ENCODE measurements around the gene FLACC1.

Gene FLACC1

DNA sequence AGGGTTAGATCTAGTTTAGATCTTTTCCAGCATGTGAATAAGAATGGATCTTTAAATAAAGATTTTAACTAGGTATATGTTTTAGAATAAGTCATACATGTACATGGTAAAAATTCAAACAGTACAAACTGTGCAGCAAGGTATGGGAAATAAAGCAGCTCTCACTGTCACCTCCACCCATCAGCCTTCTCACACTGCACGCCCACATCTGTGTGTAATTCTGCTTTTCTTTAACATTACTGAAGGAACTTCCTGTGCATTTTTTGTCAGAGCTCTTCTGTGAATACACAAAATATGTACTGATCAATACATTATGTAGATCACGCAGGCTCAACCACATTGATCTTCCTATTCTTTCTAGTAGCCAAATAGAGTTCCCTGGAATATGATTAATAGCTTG lies 93.4 kb downstream of the FLACC1 start:
- no peaks in the 10 kb centered on the region for H3K27me3 Mint-ChIP-seq
- no peaks in the 10 kb centered on the region for H3K9me3 Mint-ChIP-seq
- H3K4me3 Mint-ChIP-seq: peak overlapping the region; percentile 85 to 92
- peak; percentile 22 for ATAC-seq (replicated peaks)
- peaks cover 64% of the 10 kb centered on the region for H3K36me3 Mint-ChIP-seq (ENCODE audit: insufficient read depth)
- DNase-seq: no peak
- H3K27ac Mint-ChIP-seq: peak overlapping the region; percentile 83 to 98
- H3K4me1 Mint-ChIP-seq (ENCODE audit: low read depth in 2 of 2): peaks cover 64 to 77% of the 10 kb centered on the region in 2 donors

GRCh38 chr2:201262718-201263117 lies 94.4 kb downstream of the FLACC1 start:
- peak overlapping the region; percentile 83 to 98 for H3K27ac Mint-ChIP-seq
- H3K36me3 Mint-ChIP-seq (ENCODE audit: insufficient read depth): peaks cover 66% of the 10 kb centered on the region
- no peaks in the 10 kb centered on the region for H3K9me3 Mint-ChIP-seq
- no peaks in the 10 kb centered on the region for H3K27me3 Mint-ChIP-seq
- peak overlapping the region; percentile 85 to 92 for H3K4me3 Mint-ChIP-seq
- ATAC-seq (replicated peaks) (no peak), DNase-seq (no peak)
- H3K4me1 Mint-ChIP-seq (ENCODE audit: low read depth in 2 of 2): peaks cover 71 to 81% of the 10 kb centered on the region in 2 donors

DNA sequence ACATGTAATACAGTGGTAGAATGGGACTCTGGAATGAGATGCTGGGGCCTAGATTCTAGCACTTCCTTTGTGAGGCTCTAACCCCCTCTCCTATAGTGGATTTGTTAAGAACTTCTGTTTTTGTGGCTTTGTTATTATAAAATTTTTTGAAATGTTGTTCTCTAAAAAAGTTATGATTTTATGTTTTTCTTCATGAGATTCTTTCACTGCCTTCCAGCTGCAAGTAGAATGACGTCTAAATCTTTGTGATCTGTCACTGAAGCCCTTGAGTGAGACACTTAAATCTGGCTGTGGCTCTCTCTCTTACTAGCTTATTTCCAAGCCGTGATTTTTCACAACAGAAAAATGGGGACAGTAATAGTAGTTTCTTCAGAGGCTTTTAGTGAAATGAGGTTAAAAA lies 95.2 kb downstream of the FLACC1 start:
- DNase-seq (no peak), ATAC-seq (replicated peaks) (no peak)
- Mint-ChIP-seq H3K4me3 (peak overlapping the region; percentile 94 to 95), H3K9me3 (no peaks in the 10 kb centered on the region), H3K27me3 (no peaks in the 10 kb centered on the region), H3K36me3 (ENCODE audit: insufficient read depth) (peaks cover 67% of the 10 kb centered on the region), H3K27ac (peak overlapping the region; percentile 98), H3K4me1 (ENCODE audit: low read depth in 2 of 2) (peaks cover 70 to 79% of the 10 kb centered on the region in 2 donors)

- peak overlapping the region; percentile 98 for H3K27ac Mint-ChIP-seq
- ATAC-seq (replicated peaks) (peak; percentile 16), DNase-seq (peak; percentile 56 to 58 (median 58))
- H3K4me1 Mint-ChIP-seq (ENCODE audit: low read depth in 2 of 2): peaks cover 69 to 79% of the 10 kb centered on the region in 2 donors
- peaks cover 65% of the 10 kb centered on the region for H3K36me3 Mint-ChIP-seq (ENCODE audit: insufficient read depth)
- no peaks in the 10 kb centered on the region for H3K9me3 Mint-ChIP-seq
- peak overlapping the region; percentile 94 to 95 for H3K4me3 Mint-ChIP-seq
- no peaks in the 10 kb centered on the region for H3K27me3 Mint-ChIP-seq
Observed at GRCh38 chr2:201261471-201261870, 95.7 kb downstream of the FLACC1 start.

DNA sequence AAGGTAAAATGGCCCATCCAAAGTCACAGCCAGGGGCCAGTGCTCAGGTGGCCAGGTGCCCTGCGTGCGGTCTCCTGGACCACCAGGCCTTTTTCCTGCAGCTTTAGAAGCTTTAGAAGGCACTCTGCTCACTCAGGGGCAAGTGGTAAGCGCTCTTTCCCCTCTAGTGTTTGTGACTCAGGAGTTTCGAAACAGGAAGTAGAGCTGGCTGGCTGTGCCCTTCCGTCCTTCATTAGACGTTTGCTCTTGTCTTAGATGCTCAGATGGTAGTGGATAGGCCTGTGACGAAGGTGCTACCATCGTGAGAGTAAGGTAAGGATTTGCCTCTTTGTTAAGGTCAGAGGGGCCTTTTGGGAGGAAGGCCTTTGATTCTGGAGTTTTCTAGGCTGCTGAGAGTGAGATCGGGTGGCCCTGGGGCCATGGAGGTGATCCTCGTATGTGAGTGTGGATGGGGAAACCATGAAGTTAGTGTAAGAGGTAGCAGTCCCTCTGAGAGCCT lies 96.8 kb downstream of the FLACC1 start, which contains the start of gene CASP8:
Gene CASP8 (plus strand): TSS at position 235 of the 499 bp plus-strand sequence. CDS start 5,951 bp downstream, outside the sequence.
- peaks cover 62% of the 10 kb centered on the region for H3K36me3 Mint-ChIP-seq (ENCODE audit: insufficient read depth)
- H3K4me1 Mint-ChIP-seq (ENCODE audit: low read depth in 2 of 2): peaks cover 61 to 73% of the 10 kb centered on the region in 2 donors
- no peaks in the 10 kb centered on the region for H3K27me3 Mint-ChIP-seq
- no peaks in the 10 kb centered on the region for H3K9me3 Mint-ChIP-seq
- peak; percentile 65 to 77 (median 68) for DNase-seq
- peak; percentile 39 for ATAC-seq (replicated peaks)
- peak within 1 kb of the TSS; percentile 98 for H3K27ac Mint-ChIP-seq
- peak within 1 kb of the TSS; percentile 94 to 95 for H3K4me3 Mint-ChIP-seq

- peak overlapping the region; percentile 98 for H3K27ac Mint-ChIP-seq
- peaks cover 64% of the 10 kb centered on the region for H3K36me3 Mint-ChIP-seq (ENCODE audit: insufficient read depth)
- no peaks in the 10 kb centered on the region for H3K27me3 Mint-ChIP-seq
- DNase-seq (no peak), ATAC-seq (replicated peaks) (no peak)
- H3K9me3 Mint-ChIP-seq: no peaks in the 10 kb centered on the region
- H3K4me3 Mint-ChIP-seq: peak overlapping the region; percentile 94 to 95
- H3K4me1 Mint-ChIP-seq (ENCODE audit: low read depth in 2 of 2): peaks cover 61 to 69% of the 10 kb centered on the region in 2 donors
Observed at GRCh38 chr2:201258666-201259615, 98.2 kb downstream of the FLACC1 start.

GRCh38 chr2:201257956-201258665 lies 99.0 kb downstream of the FLACC1 start:
- H3K4me3 Mint-ChIP-seq: peak overlapping the region; percentile 94 to 95
- peaks cover 61 to 67% of the 10 kb centered on the region in 2 donors for H3K4me1 Mint-ChIP-seq (ENCODE audit: low read depth in 2 of 2)
- H3K36me3 Mint-ChIP-seq (ENCODE audit: insufficient read depth): peaks cover 72% of the 10 kb centered on the region
- H3K9me3 Mint-ChIP-seq: no peaks in the 10 kb centered on the region
- peak overlapping the region; percentile 98 for H3K27ac Mint-ChIP-seq
- peak; percentile 71 for ATAC-seq (replicated peaks)
- peak; percentile 91 to 96 (median 94) for DNase-seq
- H3K27me3 Mint-ChIP-seq: no peaks in the 10 kb centered on the region

GRCh38 chr2:201257381-201257955 lies 99.7 kb downstream of the FLACC1 start:
- peak overlapping the region; percentile 98 for H3K27ac Mint-ChIP-seq
- ATAC-seq (replicated peaks) (peak; percentile 28), DNase-seq (peak; percentile 43 to 56 (median 51))
- peaks cover 74% of the 10 kb centered on the region for H3K36me3 Mint-ChIP-seq (ENCODE audit: insufficient read depth)
- H3K4me1 Mint-ChIP-seq (ENCODE audit: low read depth in 2 of 2): peaks cover 59 to 68% of the 10 kb centered on the region in 2 donors
- H3K27me3 Mint-ChIP-seq: no peaks in the 10 kb centered on the region
- H3K9me3 Mint-ChIP-seq: no peaks in the 10 kb centered on the region
- peak overlapping the region; percentile 94 to 95 for H3K4me3 Mint-ChIP-seq

DNA sequence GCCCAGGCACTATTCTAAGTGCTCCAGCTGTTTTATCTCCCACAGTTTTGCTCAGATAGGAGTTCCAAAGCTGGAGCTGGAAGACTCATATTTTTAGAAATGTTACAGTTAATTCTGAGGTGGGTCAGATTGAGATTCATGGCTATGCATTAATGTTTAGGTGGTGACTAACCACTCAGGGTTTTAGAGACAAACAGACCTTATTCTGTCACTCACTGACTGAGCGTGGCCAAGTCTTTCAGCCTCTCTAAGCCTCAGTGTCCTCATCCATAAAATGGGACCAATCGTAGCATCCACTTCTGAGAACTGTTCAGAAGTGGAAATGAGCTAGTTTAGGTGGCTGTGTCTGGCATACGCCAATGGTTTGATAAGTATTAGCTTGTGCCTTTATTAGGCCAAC lies 101.1 kb downstream of the FLACC1 start:
- Mint-ChIP-seq H3K27me3 (no peaks in the 10 kb centered on the region), H3K27ac (peak overlapping the region; percentile 98), H3K4me1 (ENCODE audit: low read depth in 2 of 2) (peaks cover 62 to 69% of the 10 kb centered on the region in 2 donors), H3K4me3 (peak overlapping the region; percentile 25 to 94), H3K9me3 (no peaks in the 10 kb centered on the region), H3K36me3 (ENCODE audit: insufficient read depth) (peaks cover 67% of the 10 kb centered on the region)
- DNase-seq (no peak), ATAC-seq (replicated peaks) (no peak)

- H3K27me3 Mint-ChIP-seq: no peaks in the 10 kb centered on the region
- H3K36me3 Mint-ChIP-seq (ENCODE audit: insufficient read depth): peaks cover 61% of the 10 kb centered on the region
- peak overlapping the region in 1 of 2 donors; percentile 25 for H3K4me3 Mint-ChIP-seq
- ATAC-seq (replicated peaks): no peak
- no peak for DNase-seq
- H3K27ac Mint-ChIP-seq: peak overlapping the region; percentile 97 to 98
- no peaks in the 10 kb centered on the region for H3K9me3 Mint-ChIP-seq
- peaks cover 64 to 73% of the 10 kb centered on the region in 2 donors for H3K4me1 Mint-ChIP-seq (ENCODE audit: low read depth in 2 of 2)
Observed at GRCh38 chr2:201255408-201256033, 101.6 kb downstream of the FLACC1 start.

GRCh38 chr2:201254081-201254730 lies 102.9 kb downstream of the FLACC1 start:
- Mint-ChIP-seq H3K36me3 (ENCODE audit: insufficient read depth) (peaks cover 49% of the 10 kb centered on the region), H3K4me3 (peak overlapping the region; percentile 51 to 73), H3K9me3 (no peaks in the 10 kb centered on the region), H3K4me1 (ENCODE audit: low read depth in 2 of 2) (peaks cover 60 to 74% of the 10 kb centered on the region in 2 donors), H3K27ac (peak overlapping the region; percentile 97 to 98), H3K27me3 (no peaks in the 10 kb centered on the region)
- no peak for ATAC-seq (replicated peaks)
- no peak for DNase-seq

- Mint-ChIP-seq H3K9me3 (no peaks in the 10 kb centered on the region), H3K27me3 (no peaks in the 10 kb centered on the region), H3K4me1 (ENCODE audit: low read depth in 2 of 2) (peaks cover 43 to 68% of the 10 kb centered on the region in 2 donors), H3K27ac (peak overlapping the region; percentile 81 to 98), H3K4me3 (peak overlapping the region in 1 of 2 donors; percentile 28), H3K36me3 (ENCODE audit: insufficient read depth) (peaks cover 29% of the 10 kb centered on the region)
- ATAC-seq (replicated peaks) (no peak), DNase-seq (no peak)
Observed at GRCh38 chr2:201250741-201251140, 106.4 kb downstream of the FLACC1 start.
